ENCODE results near the gene RPS24. TPM values are rescaled to one million over a fixed set of nuclear protein-coding genes. Genes with fewer than 3 reads are reported as not detected.

RPS24 gene
- total and polyA plus RNA-seq, 2 of the 8 experiments (the other 6 are each of a cell fraction or from before 2014, with no cell fraction given), result 2,128 to 3,943 TPM

GRCh38 chr10:78000206-78000605 lies 33.5 kb upstream of the RPS24 start:
- Histone ChIP-seq H2BK12ac (ENCODE audit: low read depth, low read length) (no peak overlapping the region), H2AFZ (ENCODE audit: low read length) (no peak overlapping the region), H3K9ac (replicated peaks in 1 of 4; ENCODE audit: extremely low read depth in 1 of 4, low read depth in 3 of 4, low read length in 3 of 4) (no peak overlapping the region), H4K91ac (replicated peaks; ENCODE audit: insufficient read length, low read length) (no peak overlapping the region), H3K18ac (ENCODE audit: extremely low read depth, low read length) (no peak overlapping the region), H2BK15ac (ENCODE audit: low read length) (no peak overlapping the region), H3K9me3 (ENCODE audit: insufficient read depth in 2 of 2, low read depth in 1 of 2, low read length in 1 of 2) (no peaks in the 10 kb centered on the region), H2AK5ac (ENCODE audit: low read depth, low read length) (no peak overlapping the region), H4K5ac (ENCODE audit: insufficient read length, low read depth, low read length) (no peak overlapping the region), H3K4me3 (ENCODE audit: extremely low read depth in 1 of 4, insufficient read depth in 2 of 4, low read depth in 3 of 4, low read length in 4 of 4) (no peak overlapping the region), H3K4ac (replicated peaks; ENCODE audit: insufficient read length, low read depth, low read length) (no peak overlapping the region), H2BK120ac (replicated peaks; ENCODE audit: low read depth, low read length) (no peak overlapping the region), H3K4me1 (replicated peaks in 1 of 4; ENCODE audit: control insufficient read depth in 3 of 4, insufficient read depth in 4 of 4, low read length in 3 of 4) (no peaks in the 10 kb centered on the region), H4K20me1 (replicated peaks in 1 of 2; ENCODE audit: control insufficient read depth in 1 of 2, insufficient read depth in 2 of 2, low read length in 2 of 2) (peaks cover 0 to 3% of the 10 kb centered on the region in 2 experiments), H3K23ac (ENCODE audit: insufficient read length) (no peak overlapping the region), H3K4me2 (ENCODE audit: insufficient read depth in 1 of 2, low read depth in 2 of 2, low read length in 2 of 2) (no peak overlapping the region), H3K14ac (ENCODE audit: insufficient read length) (no peak overlapping the region), H3K79me1 (ENCODE audit: low read depth, low read length) (no peaks in the 10 kb centered on the region), H2BK20ac (ENCODE audit: low read length) (no peak overlapping the region), H3K79me2 (ENCODE audit: control insufficient read depth in 1 of 2, insufficient read depth in 2 of 2, low read length in 2 of 2) (no peaks in the 10 kb centered on the region), H2BK5ac (ENCODE audit: low read depth, low read length) (no peak overlapping the region), H3K23me2 (ENCODE audit: low read depth, low read length) (no peaks in the 10 kb centered on the region), H3K27ac (ENCODE audit: low read depth, low read length) (no peak overlapping the region), H3K27me3 (replicated peaks in 1 of 4; ENCODE audit: control insufficient read depth in 3 of 4, extremely low read depth in 1 of 4, insufficient read depth in 3 of 4, low read length in 3 of 4) (no peaks in the 10 kb centered on the region), H4K8ac (ENCODE audit: extremely low read depth, insufficient read depth, low read length) (no peak overlapping the region), H3K36me3 (ENCODE audit: control insufficient read depth in 2 of 4, insufficient read depth in 4 of 4, low read length in 3 of 4) (peaks cover 28 to 57% (median 51%) of the 10 kb centered on the region in 4 experiments), H3K56ac (replicated peaks; ENCODE audit: insufficient read length, low read depth, low read length) (no peak overlapping the region)
- DNase-seq (ENCODE audit: low read depth in 1 of 2, low spot score in 2 of 2) (no peak), FAIRE-seq (no peak)
- CTCF ChIA-PET (ENCODE audit: partially characterized antibody), result interaction anchor here (1.0 to 1.6 kb wide), 3 partner anchors 10 to 26 kb away, joined by 3 to 7 read pairs (median 3); no protein-coding TSS in a partner anchor
- TF ChIP-seq NANOG (IDR thresholded peaks at IDR 0.05; ENCODE audit: insufficient read depth, low read depth, low read length, poor library complexity, severe bottlenecking) (no peak), ATF3 (IDR thresholded peaks at IDR 0.05; ENCODE audit: insufficient read depth, low read depth, low read length) (no peak), GTF2F1 (IDR thresholded peaks at IDR 0.05; ENCODE audit: borderline replicate concordance, low read depth, low read length) (no peak), TAF7 (optimal IDR thresholded peaks at IDR 0.05; ENCODE audit: borderline replicate concordance, low read depth, low read length) (no peak), SRF (IDR thresholded peaks at IDR 0.05; ENCODE audit: low read depth, low read length) (no peak), KDM5A (IDR thresholded peaks at IDR 0.05; ENCODE audit: low read length) (no peak), PHF8 (conservative IDR thresholded peaks at IDR 0.05; ENCODE audit: low read depth, low read length) (no peak), BCL11A (IDR thresholded peaks at IDR 0.05; ENCODE audit: low read depth in 2 of 2, low read length in 2 of 2) (no peak)
- POLR2A ChIA-PET (ENCODE audit: partially characterized antibody), result interaction anchor here (1.4 kb wide), 1 partner anchor 9 kb away, joined by 3 read pairs; no protein-coding TSS in a partner anchor
